GM18526 (cell line): ENCODE data around the gene TP53I3.
A peak's percentile ranks its signal among the peaks of the same experiment; 100 is the strongest.

Source experiments
- POLR2A ChIP-seq: IDR thresholded peaks from 3 replicates; pipeline ENCODE4 v1.6.1; 2011; ENCODE audit not compliant: insufficient read length; ENCODE audit errors: extremely low read depth

TP53I3 gene

GRCh38 chr2:24084386-24085199 is at the start of gene TP53I3:
TSS of gene TP53I3 (minus strand) at chr2:24084834. CDS start at chr2:24084326, 508 bp downstream.
- TF ChIP-seq POLR2A, result peak; percentile 33

GRCh38 chr2:24132543-24132942 is 47.9 kb upstream of the TP53I3 start:
- no peak for TF ChIP-seq POLR2A

GRCh38 chr2:24125956-24126355 is 41.3 kb upstream of the TP53I3 start:
- TF ChIP-seq POLR2A, result no peak

- no peak for TF ChIP-seq POLR2A
Measured at GRCh38 chr2:24123922-24124580, 39.4 kb upstream of the TP53I3 start.

- peak; percentile 82 for TF ChIP-seq POLR2A
Measured at GRCh38 chr2:24123195-24123921, 38.7 kb upstream of the TP53I3 start, which contains the start of the genes FAM228B and PFN4. TSS of gene FAM228B (plus strand) at chr2:24123469. CDS start at chr2:24124362, 893 bp downstream. TSS of gene PFN4 (minus strand) at chr2:24123334. CDS start at chr2:24122535, 799 bp downstream.

GRCh38 chr2:24122366-24123194 is 37.9 kb upstream of the TP53I3 start:
- TF ChIP-seq POLR2A, result no peak

- TF ChIP-seq POLR2A, result no peak
Measured at GRCh38 chr2:24121469-24121868, 36.8 kb upstream of the TP53I3 start.

GRCh38 chr2:24121066-24121465 is 36.4 kb upstream of the TP53I3 start:
- TF ChIP-seq POLR2A, result no peak

- no peak for TF ChIP-seq POLR2A
Measured at GRCh38 chr2:24117902-24118301, 33.3 kb upstream of the TP53I3 start.

- TF ChIP-seq POLR2A, result no peak
Measured at GRCh38 chr2:24115057-24115456, 30.4 kb upstream of the TP53I3 start.

- no peak for TF ChIP-seq POLR2A
Measured at GRCh38 chr2:24111407-24111901, 26.8 kb upstream of the TP53I3 start.

GRCh38 chr2:24110660-24111303 is 26.1 kb upstream of the TP53I3 start:
- TF ChIP-seq POLR2A, result no peak

- no peak for TF ChIP-seq POLR2A
Measured at GRCh38 chr2:24107336-24107735, 22.7 kb upstream of the TP53I3 start.

- TF ChIP-seq POLR2A, result no peak
Measured at GRCh38 chr2:24106786-24107185, 22.2 kb upstream of the TP53I3 start.
